GM12873 (cell line): Measurements from ENCODE around the gene CELF4.

Source experiments
- TF ChIP-seq, protein P1 (sequence below): IDR thresholded peaks from 2 replicates; pipeline ENCODE4 v1.5.1; 2012; ENCODE audit warnings: low read depth, mild to moderate bottlenecking, moderate library complexity, low read length, control low read depth; ENCODE audit not compliant: insufficient read depth; ENCODE audit errors: missing control alignments

CELF4 gene

DNA sequence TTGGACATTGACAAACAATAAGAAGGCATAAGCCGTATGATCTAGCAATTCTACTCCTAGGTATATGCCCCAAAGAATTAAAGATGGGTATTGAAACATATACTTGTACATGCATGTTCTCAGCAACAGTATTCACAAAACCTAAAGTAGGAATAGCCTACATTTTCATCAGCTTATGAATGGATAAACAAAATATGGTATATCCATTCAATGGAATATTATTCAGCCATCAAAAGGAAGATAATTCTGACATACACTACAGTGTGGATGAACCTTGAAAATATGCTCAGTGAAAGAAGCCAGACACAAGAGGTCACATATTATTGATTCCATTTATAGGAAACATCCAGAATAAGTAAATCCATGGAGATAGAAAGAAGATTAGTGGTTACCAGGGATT lies 56.0 kb downstream of the CELF4 start:
- TF ChIP-seq, protein P1, sequence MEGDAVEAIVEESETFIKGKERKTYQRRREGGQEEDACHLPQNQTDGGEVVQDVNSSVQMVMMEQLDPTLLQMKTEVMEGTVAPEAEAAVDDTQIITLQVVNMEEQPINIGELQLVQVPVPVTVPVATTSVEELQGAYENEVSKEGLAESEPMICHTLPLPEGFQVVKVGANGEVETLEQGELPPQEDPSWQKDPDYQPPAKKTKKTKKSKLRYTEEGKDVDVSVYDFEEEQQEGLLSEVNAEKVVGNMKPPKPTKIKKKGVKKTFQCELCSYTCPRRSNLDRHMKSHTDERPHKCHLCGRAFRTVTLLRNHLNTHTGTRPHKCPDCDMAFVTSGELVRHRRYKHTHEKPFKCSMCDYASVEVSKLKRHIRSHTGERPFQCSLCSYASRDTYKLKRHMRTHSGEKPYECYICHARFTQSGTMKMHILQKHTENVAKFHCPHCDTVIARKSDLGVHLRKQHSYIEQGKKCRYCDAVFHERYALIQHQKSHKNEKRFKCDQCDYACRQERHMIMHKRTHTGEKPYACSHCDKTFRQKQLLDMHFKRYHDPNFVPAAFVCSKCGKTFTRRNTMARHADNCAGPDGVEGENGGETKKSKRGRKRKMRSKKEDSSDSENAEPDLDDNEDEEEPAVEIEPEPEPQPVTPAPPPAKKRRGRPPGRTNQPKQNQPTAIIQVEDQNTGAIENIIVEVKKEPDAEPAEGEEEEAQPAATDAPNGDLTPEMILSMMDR = no peak

DNA sequence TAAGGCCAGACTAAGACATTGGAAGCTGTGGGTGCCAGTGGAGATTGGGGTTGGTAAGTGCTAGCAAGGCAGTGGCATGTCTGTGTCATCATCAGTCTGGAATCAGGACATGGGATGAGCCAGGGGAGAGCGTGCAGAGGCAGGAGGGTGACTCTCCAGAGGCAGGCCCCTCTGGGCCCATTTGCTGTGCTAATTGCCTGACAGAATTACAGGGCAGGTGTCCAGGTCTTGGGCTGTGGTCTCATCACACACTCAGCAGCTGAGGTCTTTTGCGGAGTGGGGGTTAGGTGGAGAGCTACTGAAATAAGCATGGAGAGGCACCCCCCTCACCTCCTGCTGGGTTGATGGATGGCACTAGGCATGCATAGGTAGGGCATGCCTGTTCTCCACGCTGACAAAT lies 57.4 kb downstream of the CELF4 start:
- TF ChIP-seq, protein P1 = no peak

DNA sequence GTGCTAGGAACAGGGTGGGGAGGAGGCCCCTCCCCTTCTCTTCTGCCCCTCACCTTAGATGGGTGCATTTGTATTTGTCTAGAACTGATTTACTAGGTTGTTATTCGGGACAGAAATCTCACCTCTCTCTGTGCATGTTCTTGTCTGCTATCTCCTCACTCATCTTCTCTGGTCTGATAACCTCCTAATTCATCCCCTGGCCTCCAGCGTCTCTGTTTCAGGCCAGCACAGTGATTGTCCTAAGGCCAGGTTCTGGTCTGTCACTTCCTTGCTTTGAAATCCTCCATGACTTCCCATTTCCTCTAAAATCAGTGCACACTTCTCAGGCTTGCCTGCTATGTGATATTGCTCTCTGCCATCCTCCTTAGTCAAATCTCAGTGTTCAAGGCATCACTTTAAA lies 58.4 kb downstream of the CELF4 start:
- TF ChIP-seq, protein P1 = no peak

DNA sequence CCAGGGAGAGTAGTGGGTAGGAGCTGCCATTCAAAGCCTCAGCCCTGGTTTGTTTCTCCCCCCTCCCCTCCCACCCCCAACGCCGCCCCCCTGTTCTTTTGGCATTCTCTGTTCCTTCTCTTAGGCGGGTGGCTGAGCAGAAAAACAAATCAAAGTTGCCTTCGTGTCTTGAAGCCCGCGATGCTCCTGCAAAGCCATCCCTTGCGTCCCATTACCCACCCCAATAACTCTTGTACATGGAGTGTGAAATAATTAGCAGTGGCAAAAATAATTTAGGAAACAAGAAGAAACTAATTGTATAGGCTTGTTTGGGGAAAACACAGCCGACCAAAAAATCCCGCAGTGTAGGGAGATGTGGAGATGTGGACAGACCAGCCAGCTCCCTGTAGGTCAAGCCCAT lies 59.6 kb downstream of the CELF4 start:
- TF ChIP-seq, protein P1 = no peak

DNA sequence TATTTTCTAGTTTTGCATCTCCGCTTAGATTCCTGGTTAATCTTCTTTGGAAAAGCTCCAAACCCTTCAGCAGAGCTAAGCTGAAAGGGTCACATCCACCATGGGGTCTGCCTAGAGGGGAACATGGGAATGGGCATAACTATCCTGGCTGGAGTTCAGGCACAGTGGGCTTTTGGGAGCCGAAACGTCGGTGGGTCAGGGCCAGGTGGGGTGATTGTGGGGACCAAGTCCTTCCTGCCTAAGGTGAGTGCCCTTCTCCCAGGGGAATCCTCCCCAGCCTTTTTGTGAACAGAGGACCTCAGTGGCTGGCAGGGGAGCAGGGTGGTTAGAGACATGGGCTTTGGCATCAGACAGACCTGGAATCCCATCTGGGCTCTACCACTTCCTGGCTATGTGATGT lies 60.3 kb downstream of the CELF4 start:
- TF ChIP-seq, protein P1 = no peak

DNA sequence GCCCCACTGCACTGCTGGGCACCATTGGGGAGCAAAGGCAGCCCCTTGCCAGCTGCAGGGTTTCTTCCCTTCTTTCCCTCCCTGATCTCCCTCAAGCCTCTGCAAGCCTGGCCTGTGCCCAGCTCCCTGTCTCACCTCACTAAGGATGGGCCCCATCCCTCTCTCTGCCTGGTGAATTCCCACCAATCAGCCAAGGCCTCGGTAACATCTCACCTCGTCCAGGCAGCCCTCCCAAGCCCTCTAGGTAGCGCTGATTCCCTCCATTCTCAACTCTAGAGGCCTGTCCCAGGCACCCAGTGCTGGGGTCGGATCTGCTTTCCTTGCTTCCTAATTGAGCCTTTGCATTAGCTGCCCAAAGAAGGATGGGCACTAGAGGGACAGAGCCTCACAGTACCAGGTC lies 63.0 kb downstream of the CELF4 start:
- TF ChIP-seq, protein P1 = no peak

DNA sequence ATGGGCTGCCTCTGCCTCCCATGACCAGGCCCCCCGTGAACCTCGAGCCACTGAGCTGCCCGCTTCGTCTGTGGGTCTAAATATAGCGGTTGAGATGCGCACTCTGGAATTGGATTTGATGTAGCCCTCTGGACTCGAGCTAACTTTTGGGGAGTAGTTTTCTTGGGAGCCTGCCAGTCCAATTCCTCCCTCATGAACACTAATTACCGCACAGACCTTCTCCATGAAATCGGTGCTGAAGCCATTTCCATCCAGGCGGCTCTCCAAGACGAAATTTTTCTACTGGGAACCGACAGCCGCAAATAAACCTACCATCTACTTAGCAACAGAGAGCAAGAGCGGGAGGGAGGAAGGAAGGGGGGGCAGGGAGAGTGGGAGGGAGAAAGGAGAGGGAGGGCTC lies 63.6 kb downstream of the CELF4 start:
- TF ChIP-seq, protein P1 = no peak

DNA sequence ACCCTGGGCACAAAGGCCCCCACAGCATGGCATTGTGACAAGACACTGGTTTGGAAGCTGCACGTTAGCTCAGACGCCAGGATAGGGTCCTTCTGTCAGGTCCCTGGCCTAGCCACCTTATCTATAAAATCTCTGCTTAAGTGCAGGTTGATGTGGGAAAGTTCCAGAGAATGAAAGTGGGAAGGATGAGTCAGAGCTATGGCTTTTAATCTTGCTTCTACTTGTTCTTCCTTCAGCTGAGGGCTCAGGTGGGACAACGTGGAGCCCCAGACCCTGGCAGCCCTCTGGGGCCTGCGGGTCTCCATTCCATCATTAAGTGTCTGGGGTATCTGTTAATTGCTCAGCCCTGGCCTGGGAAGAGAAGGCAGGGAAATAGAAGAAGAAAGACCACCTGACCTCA lies 64.5 kb downstream of the CELF4 start:
- TF ChIP-seq, protein P1 = no peak
